ENCODE data around the gene ODAD4.

ODAD4 gene

DNA sequence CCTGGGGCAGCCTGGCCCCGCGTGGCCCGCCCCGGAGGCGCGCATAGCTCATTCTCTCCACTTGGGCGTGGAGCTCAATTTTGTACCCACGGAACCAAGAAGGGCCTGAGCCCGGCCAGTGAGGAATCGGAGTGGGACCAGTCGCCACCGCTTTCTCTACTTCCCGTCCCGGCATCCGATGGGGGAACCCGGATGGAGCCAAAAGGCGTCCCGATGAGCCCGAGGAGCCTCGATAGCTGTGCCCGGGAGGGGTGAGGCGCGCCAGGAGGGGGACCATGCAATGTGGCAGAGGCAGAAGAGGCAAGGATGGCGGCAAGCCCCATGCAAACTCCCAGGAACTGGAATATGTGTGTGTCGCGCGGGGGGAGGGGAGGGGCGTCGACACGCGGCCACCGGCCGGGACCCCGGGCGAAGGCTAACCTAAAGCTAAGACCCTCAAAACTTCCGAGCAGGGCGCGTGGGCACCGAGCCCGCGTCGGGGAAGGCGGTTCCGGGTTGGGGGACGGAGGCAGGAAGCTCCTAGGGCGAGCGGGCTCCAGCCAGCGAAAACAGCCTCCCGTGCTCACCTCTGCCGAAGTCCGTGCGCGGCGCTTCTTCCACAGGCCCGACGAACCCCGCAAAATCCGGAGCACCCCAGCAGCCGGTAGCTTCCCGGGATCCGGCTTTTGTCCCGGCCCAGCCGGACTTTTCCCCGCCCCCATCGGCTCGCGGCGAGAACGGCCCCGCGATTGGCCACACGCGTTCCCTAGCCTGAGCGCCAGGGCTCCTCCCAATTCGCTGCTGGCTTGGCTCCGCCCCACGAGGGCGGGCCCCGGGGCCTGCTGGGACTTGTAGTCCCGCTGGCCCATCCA lies 11.9 kb upstream of the ODAD4 start, which contains the start of gene ACLY:
TSS of gene ACLY (minus strand) at position 638 of the 851 bp plus-strand sequence. CDS start 5,078 bp downstream, outside the sequence.
- H3K27ac ChIP-seq (replicated peaks), result peak within 1 kb of the TSS; percentile 85
- H3K27me3 ChIP-seq (ENCODE audit: insufficient read depth, poor library complexity, severe bottlenecking), result no peaks in the 10 kb centered on the region
- DNase-seq (ENCODE audit: low read depth in 1 of 2, low spot score in 1 of 2), result peak; percentile 96
- TF ChIP-seq, protein P1, sequence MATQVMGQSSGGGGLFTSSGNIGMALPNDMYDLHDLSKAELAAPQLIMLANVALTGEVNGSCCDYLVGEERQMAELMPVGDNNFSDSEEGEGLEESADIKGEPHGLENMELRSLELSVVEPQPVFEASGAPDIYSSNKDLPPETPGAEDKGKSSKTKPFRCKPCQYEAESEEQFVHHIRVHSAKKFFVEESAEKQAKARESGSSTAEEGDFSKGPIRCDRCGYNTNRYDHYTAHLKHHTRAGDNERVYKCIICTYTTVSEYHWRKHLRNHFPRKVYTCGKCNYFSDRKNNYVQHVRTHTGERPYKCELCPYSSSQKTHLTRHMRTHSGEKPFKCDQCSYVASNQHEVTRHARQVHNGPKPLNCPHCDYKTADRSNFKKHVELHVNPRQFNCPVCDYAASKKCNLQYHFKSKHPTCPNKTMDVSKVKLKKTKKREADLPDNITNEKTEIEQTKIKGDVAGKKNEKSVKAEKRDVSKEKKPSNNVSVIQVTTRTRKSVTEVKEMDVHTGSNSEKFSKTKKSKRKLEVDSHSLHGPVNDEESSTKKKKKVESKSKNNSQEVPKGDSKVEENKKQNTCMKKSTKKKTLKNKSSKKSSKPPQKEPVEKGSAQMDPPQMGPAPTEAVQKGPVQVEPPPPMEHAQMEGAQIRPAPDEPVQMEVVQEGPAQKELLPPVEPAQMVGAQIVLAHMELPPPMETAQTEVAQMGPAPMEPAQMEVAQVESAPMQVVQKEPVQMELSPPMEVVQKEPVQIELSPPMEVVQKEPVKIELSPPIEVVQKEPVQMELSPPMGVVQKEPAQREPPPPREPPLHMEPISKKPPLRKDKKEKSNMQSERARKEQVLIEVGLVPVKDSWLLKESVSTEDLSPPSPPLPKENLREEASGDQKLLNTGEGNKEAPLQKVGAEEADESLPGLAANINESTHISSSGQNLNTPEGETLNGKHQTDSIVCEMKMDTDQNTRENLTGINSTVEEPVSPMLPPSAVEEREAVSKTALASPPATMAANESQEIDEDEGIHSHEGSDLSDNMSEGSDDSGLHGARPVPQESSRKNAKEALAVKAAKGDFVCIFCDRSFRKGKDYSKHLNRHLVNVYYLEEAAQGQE (IDR thresholded peaks at IDR 0.05; ENCODE audit: insufficient replicate concordance, low read depth), result peak; percentile 37
- TF ChIP-seq GABPA (IDR thresholded peaks at IDR 0.05; ENCODE audit: low read depth), result no peak
- H3K4me3 ChIP-seq (replicated peaks; ENCODE audit: insufficient read depth, low read length), result peak within 1 kb of the TSS; percentile 99

GRCh38 chr17:41919165-41919817 lies 11.1 kb upstream of the ODAD4 start:
- Histone ChIP-seq H3K27ac (replicated peaks) (peak overlapping the region; percentile 85), H3K4me3 (replicated peaks; ENCODE audit: insufficient read depth, low read length) (peak overlapping the region; percentile 99), H3K27me3 (ENCODE audit: insufficient read depth, poor library complexity, severe bottlenecking) (no peaks in the 10 kb centered on the region)
- no peak for DNase-seq (ENCODE audit: low read depth in 1 of 2, low spot score in 1 of 2)
- no peak for TF ChIP-seq GABPA (IDR thresholded peaks at IDR 0.05; ENCODE audit: low read depth)
- no peak for TF ChIP-seq SPI1 (IDR thresholded peaks at IDR 0.05; ENCODE audit: borderline replicate concordance, low read depth)
- TF ChIP-seq, protein P2, sequence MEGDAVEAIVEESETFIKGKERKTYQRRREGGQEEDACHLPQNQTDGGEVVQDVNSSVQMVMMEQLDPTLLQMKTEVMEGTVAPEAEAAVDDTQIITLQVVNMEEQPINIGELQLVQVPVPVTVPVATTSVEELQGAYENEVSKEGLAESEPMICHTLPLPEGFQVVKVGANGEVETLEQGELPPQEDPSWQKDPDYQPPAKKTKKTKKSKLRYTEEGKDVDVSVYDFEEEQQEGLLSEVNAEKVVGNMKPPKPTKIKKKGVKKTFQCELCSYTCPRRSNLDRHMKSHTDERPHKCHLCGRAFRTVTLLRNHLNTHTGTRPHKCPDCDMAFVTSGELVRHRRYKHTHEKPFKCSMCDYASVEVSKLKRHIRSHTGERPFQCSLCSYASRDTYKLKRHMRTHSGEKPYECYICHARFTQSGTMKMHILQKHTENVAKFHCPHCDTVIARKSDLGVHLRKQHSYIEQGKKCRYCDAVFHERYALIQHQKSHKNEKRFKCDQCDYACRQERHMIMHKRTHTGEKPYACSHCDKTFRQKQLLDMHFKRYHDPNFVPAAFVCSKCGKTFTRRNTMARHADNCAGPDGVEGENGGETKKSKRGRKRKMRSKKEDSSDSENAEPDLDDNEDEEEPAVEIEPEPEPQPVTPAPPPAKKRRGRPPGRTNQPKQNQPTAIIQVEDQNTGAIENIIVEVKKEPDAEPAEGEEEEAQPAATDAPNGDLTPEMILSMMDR (IDR thresholded peaks at IDR 0.05; ENCODE audit: insufficient read depth, low read length), result no peak
- TF ChIP-seq POLR2AphosphoS5 (IDR thresholded peaks at IDR 0.05; ENCODE audit: low read depth), result no peak
- TF ChIP-seq, protein P1 (IDR thresholded peaks at IDR 0.05; ENCODE audit: insufficient replicate concordance, low read depth), result no peak

- no peak overlapping the region for H3K4me3 ChIP-seq (replicated peaks; ENCODE audit: insufficient read depth, low read length)
- no peaks in the 10 kb centered on the region for H3K27me3 ChIP-seq (ENCODE audit: insufficient read depth, poor library complexity, severe bottlenecking)
- TF ChIP-seq, protein P1 (IDR thresholded peaks at IDR 0.05; ENCODE audit: insufficient replicate concordance, low read depth), result no peak
- TF ChIP-seq SPI1 (IDR thresholded peaks at IDR 0.05; ENCODE audit: borderline replicate concordance, low read depth), result no peak
- no peak for TF ChIP-seq POLR2AphosphoS5 (IDR thresholded peaks at IDR 0.05; ENCODE audit: low read depth)
- no peak for TF ChIP-seq GABPA (IDR thresholded peaks at IDR 0.05; ENCODE audit: low read depth)
- TF ChIP-seq, protein P2 (IDR thresholded peaks at IDR 0.05; ENCODE audit: insufficient read depth, low read length), result no peak
- H3K27ac ChIP-seq (replicated peaks), result no peak overlapping the region
- peak; percentile 14 to 74 for DNase-seq (ENCODE audit: low read depth in 1 of 2, low spot score in 1 of 2)
Observed at GRCh38 chr17:41919840-41920579, 10.4 kb upstream of the ODAD4 start.

All from HL-60 (cell line).